ENCODE results near the gene MYRFL. TPM values are rescaled to one million over a fixed set of nuclear protein-coding genes. Genes with fewer than 3 reads are reported as not detected.

MYRFL gene
- total RNA-seq, 1 experiment from 2014 or later: 0.57 TPM

DNA sequence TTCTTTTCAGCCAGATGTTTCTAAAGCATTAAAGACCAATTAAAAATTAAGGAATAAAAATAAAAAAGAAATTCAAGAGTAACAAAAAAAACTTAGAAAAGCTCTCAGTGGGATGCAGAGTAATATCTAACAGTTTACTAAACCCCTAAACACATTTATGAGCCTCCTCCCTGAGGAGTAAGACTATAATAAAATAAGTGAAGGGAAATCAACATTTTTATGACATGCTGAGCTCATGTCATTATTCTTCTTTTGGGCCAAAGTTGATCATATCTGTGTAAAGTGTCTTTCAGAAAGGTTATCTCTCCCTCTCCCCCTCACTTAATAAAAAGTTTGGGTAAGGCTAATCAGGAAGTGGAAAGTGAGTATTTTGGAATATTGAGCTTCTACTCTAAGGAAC lies 122.1 kb downstream of the MYRFL start:
- H2BK12ac ChIP-seq (ENCODE audit: insufficient read length, low read depth, low read length): no peak overlapping the region
- no peaks in the 10 kb centered on the region for H3K79me1 ChIP-seq (ENCODE audit: insufficient read depth, low read depth, low read length, poor library complexity, severe bottlenecking)
- no peaks in the 10 kb centered on the region for H3K79me2 ChIP-seq (ENCODE audit: insufficient read depth, low read length)
- no peak overlapping the region for H3K56ac ChIP-seq (ENCODE audit: insufficient read length, low read depth, low read length)
- H4K91ac ChIP-seq (ENCODE audit: insufficient read length, low read depth, low read length): no peak overlapping the region
- H2AK5ac ChIP-seq (ENCODE audit: insufficient read length, low read length): no peak overlapping the region
- H2AFZ ChIP-seq (ENCODE audit: low read length): no peak overlapping the region
- TF ChIP-seq, protein P1, sequence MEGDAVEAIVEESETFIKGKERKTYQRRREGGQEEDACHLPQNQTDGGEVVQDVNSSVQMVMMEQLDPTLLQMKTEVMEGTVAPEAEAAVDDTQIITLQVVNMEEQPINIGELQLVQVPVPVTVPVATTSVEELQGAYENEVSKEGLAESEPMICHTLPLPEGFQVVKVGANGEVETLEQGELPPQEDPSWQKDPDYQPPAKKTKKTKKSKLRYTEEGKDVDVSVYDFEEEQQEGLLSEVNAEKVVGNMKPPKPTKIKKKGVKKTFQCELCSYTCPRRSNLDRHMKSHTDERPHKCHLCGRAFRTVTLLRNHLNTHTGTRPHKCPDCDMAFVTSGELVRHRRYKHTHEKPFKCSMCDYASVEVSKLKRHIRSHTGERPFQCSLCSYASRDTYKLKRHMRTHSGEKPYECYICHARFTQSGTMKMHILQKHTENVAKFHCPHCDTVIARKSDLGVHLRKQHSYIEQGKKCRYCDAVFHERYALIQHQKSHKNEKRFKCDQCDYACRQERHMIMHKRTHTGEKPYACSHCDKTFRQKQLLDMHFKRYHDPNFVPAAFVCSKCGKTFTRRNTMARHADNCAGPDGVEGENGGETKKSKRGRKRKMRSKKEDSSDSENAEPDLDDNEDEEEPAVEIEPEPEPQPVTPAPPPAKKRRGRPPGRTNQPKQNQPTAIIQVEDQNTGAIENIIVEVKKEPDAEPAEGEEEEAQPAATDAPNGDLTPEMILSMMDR (conservative IDR thresholded peaks at IDR 0.05): no peak
- DNase-seq: no peak
- no peak overlapping the region for H3K27ac ChIP-seq (ENCODE audit: insufficient read length, low read depth, low read length)
- H3K27me3 ChIP-seq (ENCODE audit: insufficient read depth, low read length): no peaks in the 10 kb centered on the region
- H3K9me3 Mint-ChIP-seq: peaks cover 0 to 7% of the 10 kb centered on the region in 2 experiments; a peak in 3 of 5 replicates
- H3K23ac ChIP-seq (ENCODE audit: insufficient read length, low read depth, low read length): no peak overlapping the region
- H3K4me3 Mint-ChIP-seq: no peak overlapping the region; a peak in 1 of 5 replicates
- no peak overlapping the region for H2BK5ac ChIP-seq (ENCODE audit: insufficient read length, low read length)
- no peak overlapping the region for H4K5ac ChIP-seq (ENCODE audit: insufficient read length, low read depth, low read length)
- peaks cover 17 to 21% of the 10 kb centered on the region in 2 experiments for H3K4me1 Mint-ChIP-seq
- H3K4me2 ChIP-seq (ENCODE audit: insufficient read depth, insufficient read length, low read length): no peak overlapping the region
- H3T11ph ChIP-seq (ENCODE audit: low read length): no peak overlapping the region
- no peak overlapping the region for H2BK120ac ChIP-seq (ENCODE audit: low read depth, low read length, poor library complexity, severe bottlenecking)
- no peak overlapping the region for H3K4ac ChIP-seq (ENCODE audit: low read depth, low read length)
- no peaks in the 10 kb centered on the region; the same call in 1 of the 2 replicates for H3K4me1 ChIP-seq (ENCODE audit: insufficient read depth, low read length)
- H3K23me2 ChIP-seq (ENCODE audit: insufficient read length, low read depth, low read length, poor library complexity, severe bottlenecking): no peaks in the 10 kb centered on the region
- H3K27ac Mint-ChIP-seq: no peak overlapping the region; a peak in 1 of 7 replicates
- no peak overlapping the region for H3K9ac ChIP-seq (ENCODE audit: extremely low read depth, insufficient read length, low read length)
- no peak overlapping the region for H2BK20ac ChIP-seq (ENCODE audit: low read depth, low read length, poor library complexity, severe bottlenecking)
- H3K27me3 Mint-ChIP-seq (ENCODE audit: low read depth): no peaks in the 10 kb centered on the region
- H4K20me1 ChIP-seq (ENCODE audit: control insufficient read depth, insufficient read depth, insufficient read length): no peaks in the 10 kb centered on the region
- no peak overlapping the region for H3K18ac ChIP-seq (ENCODE audit: insufficient read length, low read depth, low read length)
- peaks cover 2 to 8% (median 5%) of the 10 kb centered on the region in 3 experiments; a peak in 3 of 7 replicates for H3K36me3 Mint-ChIP-seq (ENCODE audit: insufficient read depth in 1 of 3, low read depth in 3 of 3)
- no peaks in the 10 kb centered on the region for H3K9me3 ChIP-seq (ENCODE audit: control insufficient read depth, low read depth, low read length)
- H3K14ac ChIP-seq (ENCODE audit: insufficient read depth, low read length): no peak overlapping the region
- H2BK15ac ChIP-seq (ENCODE audit: low read depth, low read length): no peak overlapping the region
- H4K8ac ChIP-seq (replicated peaks; ENCODE audit: insufficient read length, low read depth, low read length): no peak overlapping the region
